Measurements from ENCODE around the gene PSMB3. TPM values are rescaled to one million over a fixed set of nuclear protein-coding genes. Genes with fewer than 3 reads are reported as not detected.

PSMB3 gene
- total RNA-seq, result 84.8 TPM

DNA sequence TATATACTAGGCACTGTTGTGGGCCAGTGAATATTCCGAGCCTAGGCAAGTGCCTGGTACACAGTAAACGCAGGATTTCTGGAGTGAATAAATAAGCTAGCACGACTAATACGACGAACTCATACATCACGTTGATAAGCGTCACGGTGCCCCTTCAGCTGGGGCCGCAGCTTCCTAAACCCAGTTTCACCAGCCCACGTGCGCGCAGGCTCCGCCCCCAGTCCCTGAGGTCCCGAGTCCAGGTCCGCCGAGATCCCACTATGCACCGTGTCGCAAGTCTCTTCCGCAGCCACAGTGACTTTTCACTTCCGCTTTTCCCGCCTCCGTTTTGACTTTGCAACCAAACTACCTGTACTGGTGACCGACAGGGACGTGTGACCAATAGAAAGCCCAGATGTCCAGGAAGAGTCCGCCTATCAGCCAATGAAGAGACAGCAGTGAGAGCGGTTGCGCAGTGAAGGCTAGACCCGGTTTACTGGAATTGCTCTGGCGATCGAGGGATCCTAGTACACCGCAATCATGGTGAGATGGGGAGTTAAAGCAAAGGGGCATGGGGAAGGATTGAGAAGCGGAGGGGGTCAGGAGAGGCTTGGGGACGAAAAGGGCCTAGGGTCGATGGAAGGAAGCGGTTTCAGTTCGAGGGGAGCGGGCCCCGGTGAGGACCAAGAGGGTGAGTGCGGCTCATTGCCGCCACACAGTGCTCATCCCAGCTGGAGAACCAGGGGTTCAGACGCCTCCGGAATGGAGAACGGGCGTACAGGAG, at the start of gene PSMB3:
PSMB3 (plus strand) TSS at position 434 of the 763 bp plus-strand sequence; CDS start at position 520, 86 bp downstream.
- intact Hi-C loops (cut with DNase I), result no loop called here
- peak; percentile 92 for ATAC-seq
- DNase-seq (ENCODE audit: low spot score), result peak; percentile 97

- intact Hi-C loops (cut with DNase I), result no loop called here
- ATAC-seq (no peak), DNase-seq (ENCODE audit: low spot score) (no peak)
Observed at GRCh38 chr17:38702916-38703741, 49.4 kb upstream of the PSMB3 start.

DNA sequence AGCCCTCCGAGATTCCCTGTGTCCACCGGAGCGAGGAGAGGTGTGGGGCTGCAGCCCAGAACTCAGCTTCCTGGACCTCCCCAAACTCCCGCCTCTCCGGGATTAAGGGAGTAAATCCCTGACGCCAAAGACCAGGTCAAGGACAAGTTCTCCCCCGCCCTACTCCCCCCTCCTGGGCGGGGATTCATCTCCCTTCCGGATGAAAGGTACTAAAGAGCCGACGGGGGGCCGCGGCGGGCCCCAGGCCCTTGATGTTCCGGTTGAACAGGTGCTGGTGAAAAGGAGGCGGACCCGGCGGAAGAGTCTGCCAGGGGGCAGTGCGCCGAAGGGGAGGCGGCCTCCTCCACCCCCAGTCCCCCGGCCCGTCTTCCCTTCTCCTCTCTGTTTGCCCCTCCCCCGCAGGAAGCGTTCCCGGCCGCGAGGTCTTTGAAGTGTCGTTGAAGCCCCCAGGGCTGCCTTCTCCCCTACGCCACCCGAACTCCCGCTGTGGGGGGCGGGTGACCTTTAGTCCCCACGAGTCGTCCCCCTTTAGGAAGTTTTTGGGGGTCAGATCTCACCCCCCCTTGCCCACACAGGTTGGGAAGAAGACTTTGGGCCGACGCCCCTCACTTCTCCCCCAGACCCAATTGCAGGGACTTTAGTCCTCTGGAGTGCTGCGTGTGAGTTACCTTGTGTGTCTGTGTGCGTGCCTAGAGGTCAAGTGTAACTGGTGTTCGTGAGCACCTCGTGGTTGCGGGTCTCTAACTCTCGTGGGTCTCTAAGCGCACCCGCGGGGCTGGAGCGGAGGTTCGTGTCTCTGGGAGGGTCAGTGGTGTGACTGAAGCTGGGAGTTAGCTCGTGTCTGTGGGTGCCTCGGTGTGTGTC, 48.6 kb upstream of the PSMB3 start:
- intact Hi-C loops (cut with DNase I), result no loop called here
- peak; percentile 83 for DNase-seq (ENCODE audit: low spot score)

DNA sequence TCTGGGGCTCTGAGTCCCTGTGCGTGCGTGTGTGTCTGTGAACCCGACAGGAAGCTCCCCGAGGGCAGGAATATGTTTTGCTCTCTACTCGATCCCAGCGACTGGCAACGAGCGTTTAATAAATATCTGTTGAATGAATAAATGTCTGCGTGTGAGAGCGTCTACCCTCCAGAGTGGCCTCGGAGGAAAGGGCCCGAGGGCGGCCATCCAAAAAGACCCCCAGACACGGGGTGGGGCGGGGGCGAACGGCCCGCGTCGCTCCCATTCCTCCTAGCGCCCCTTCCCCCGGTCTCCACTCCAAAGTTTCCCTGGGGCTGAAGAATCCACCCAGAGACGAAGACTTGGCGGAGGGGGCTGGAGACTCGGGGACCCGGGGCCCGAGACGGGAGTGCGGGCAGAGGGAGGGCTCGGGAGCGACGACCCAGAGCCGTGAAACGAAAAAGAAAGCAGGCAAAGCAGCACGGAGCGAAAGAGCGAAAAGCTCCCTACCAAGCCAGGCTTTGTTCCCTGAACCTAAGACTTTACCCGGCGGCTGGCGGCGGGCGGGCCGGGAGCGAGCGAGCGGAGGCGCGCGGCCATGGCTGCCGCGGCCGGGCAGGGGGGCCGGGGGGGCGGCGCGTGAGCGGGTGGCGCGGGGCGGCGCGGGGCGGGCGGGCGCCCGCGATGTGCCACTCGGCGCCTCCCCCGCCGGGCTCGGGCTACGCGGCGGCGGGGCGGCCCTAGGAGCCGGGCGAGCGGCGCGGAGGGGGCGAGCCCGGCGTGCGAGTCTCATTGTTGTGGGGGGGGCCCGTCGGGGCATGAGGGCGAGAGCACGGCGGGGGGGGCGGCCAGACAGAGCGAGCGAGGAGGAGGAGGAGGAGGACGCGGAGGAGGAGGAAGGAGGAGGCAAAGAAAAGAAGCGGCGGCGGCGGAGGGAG, 47.7 kb upstream of the PSMB3 start, which contains the start of gene MLLT6:
MLLT6 (plus strand) TSS at position 668 of the 917 bp plus-strand sequence. CDS start 360 bp downstream, outside the sequence.
- ATAC-seq, result peak; percentile 69
- peak; percentile 88 for DNase-seq (ENCODE audit: low spot score)
- intact Hi-C loops (cut with DNase I), result no loop called here

More for the DNA sequence above, 48.6 kb upstream of the PSMB3 start:
- ATAC-seq, result peak; percentile 60

- intact Hi-C loops (cut with DNase I), result no loop called here
- ATAC-seq (no peak), DNase-seq (ENCODE audit: low spot score) (no peak)
Observed at GRCh38 chr17:38705523-38705802, 47.1 kb upstream of the PSMB3 start.

DNA sequence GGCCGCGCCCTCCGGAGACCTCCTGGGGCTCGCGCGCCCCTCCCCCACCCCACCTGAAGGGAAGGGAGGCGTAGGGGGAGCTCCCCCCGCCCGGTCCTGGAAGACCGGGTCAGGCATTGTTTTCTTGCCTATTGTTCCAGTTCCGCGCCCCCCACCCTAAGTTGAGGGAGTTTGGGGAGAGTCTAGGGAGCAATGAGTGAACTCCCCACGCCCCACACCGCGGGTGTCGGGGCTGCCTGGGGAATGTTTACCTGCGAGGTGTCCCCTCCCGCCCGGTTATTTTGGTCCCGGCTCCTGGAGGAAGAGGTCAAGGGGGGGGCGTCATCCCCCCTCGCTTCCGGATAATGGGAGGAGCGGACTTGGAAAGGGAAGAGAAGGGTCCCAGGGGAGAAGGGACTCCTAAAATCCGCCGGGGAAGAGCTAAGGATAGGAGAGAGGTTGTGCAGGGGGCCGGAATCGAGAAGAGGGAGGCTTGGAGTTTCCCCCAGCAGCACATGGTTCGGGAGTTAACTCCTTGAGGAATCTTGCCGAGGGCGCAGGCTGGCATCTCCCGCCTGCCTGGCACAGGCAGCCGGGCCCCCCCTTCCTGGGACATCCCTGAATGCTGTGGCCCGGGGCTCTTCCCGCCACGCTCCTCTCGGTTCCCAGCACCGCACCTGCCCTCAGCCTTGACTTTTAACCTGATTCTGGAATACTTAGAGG, 46.6 kb upstream of the PSMB3 start:
- intact Hi-C loops (cut with DNase I), result no loop called here
- DNase-seq (ENCODE audit: low spot score) (peak; percentile 78), ATAC-seq (no peak)

GRCh38 chr17:38706505-38707216, 45.9 kb upstream of the PSMB3 start:
- no peak for ATAC-seq
- no peak for DNase-seq (ENCODE audit: low spot score)
- intact Hi-C loops (cut with DNase I), result no loop called here

- intact Hi-C loops (cut with DNase I), result no loop called here
- no peak for ATAC-seq
- no peak for DNase-seq (ENCODE audit: low spot score)
Observed at GRCh38 chr17:38707678-38708351, 44.7 kb upstream of the PSMB3 start.

DNA sequence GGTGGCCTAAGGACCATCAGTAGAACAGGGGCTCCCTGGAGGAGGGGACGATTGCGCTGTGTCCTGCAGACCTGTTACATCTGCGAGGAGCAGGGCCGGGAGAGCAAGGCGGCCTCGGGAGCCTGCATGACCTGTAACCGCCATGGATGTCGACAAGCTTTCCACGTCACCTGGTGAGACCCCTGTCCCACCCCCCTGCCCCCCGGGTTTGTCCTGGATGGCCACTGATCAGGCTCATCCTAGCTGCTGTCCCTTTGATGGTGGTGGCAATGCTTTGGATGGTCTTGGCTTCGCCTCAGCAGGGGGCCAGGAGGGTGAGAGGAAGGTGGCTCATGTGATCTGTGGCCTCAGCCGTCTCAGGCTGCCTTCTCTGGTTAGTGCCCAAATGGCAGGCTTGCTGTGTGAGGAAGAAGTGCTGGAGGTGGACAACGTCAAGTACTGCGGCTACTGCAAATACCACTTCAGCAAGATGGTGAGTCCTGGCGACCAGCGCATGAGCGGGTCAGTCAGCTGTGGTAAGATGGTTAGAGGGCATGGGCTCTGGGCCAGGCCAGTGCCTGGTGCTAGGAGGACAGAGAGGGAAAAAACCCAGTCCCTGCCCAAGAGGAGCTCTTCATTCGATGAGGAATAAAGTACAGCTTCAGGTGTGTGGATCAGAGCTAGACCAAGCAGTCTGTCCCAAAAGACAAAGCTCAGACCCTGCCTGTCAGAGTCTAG, 43.3 kb upstream of the PSMB3 start:
- intact Hi-C loops (cut with DNase I), result no loop called here
- ATAC-seq (no peak), DNase-seq (ENCODE audit: low spot score) (no peak)

DNA sequence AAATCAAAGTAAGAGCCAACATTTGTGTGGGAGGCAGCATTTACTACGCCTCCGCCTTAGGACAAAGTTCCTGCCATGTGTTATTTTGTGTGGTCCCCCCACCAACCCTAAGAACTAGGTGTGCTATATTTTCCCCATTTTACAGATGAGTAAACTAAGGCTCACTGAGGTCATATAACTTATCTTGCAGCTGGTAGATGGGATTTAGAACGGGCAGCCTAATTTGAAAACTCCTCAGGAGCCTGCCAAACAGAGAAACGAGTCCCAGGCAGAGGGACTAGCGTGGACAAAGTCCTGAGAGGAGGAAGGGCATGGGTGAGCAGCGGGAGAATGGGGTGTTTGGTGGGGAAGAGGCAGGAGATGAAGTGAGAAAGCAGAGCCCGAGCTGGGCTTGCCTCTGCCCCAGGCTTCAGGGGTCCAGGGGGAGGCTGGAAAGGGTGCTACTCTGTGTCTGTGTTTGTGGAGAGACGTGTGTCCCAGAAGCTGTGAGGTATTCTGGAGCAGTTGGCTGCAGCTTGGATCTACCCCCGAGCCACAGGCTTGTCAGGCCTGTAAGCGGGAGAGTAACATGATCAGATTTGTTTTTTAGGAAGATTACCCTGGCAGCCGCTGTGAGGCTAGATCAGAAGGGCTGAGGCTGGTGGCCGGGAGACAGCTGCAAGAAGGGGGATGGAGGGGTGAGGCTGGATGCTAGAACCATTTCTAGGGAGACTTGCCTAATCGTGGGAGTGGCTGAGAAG, 42.5 kb upstream of the PSMB3 start:
- ATAC-seq, result no peak
- DNase-seq (ENCODE audit: low spot score), result no peak
- intact Hi-C loops (cut with DNase I), result no loop called here

- intact Hi-C loops (cut with DNase I), result no loop called here
- ATAC-seq, result no peak
- DNase-seq (ENCODE audit: low spot score), result no peak
Observed at GRCh38 chr17:38710604-38710962, 42.0 kb upstream of the PSMB3 start.

DNA sequence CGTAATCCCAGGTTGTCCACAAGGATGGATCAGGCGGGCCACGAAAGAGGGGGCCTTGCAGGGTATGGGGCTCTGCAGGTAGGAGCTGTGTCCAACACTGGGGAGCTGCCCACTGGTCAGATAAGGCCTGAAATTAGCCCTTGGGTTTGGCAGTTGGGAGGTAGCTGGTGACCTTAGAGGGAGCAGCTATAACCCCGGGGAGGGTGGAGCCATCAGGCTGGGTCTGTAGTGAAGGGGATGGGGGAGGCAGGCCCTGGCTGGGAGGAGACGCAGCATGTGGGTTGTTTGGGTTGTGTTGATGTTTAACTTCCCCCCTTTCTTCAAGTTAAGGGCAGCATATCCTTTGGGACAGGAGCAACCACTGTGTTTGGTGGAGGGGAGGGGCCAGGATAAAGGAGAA, 41.6 kb upstream of the PSMB3 start:
- ATAC-seq (no peak), DNase-seq (ENCODE audit: low spot score) (no peak)
- intact Hi-C loops (cut with DNase I), result no loop called here

- DNase-seq (ENCODE audit: low spot score) (no peak), ATAC-seq (no peak)
- intact Hi-C loops (cut with DNase I), result no loop called here
Observed at GRCh38 chr17:38711792-38712571, 40.6 kb upstream of the PSMB3 start.

GRCh38 chr17:38712593-38712992, 39.9 kb upstream of the PSMB3 start:
- ATAC-seq (no peak), DNase-seq (ENCODE audit: low spot score) (no peak)
- intact Hi-C loops (cut with DNase I), result no loop called here
